Fibroblast of skin of abdomen (primary cell): ENCODE data around the gene ACADSB.

Experiments used
- DNase-seq: peaks from one replicate; pipeline ENCODE4 v3.0.0-alpha.2; 2013

Gene ACADSB

DNA sequence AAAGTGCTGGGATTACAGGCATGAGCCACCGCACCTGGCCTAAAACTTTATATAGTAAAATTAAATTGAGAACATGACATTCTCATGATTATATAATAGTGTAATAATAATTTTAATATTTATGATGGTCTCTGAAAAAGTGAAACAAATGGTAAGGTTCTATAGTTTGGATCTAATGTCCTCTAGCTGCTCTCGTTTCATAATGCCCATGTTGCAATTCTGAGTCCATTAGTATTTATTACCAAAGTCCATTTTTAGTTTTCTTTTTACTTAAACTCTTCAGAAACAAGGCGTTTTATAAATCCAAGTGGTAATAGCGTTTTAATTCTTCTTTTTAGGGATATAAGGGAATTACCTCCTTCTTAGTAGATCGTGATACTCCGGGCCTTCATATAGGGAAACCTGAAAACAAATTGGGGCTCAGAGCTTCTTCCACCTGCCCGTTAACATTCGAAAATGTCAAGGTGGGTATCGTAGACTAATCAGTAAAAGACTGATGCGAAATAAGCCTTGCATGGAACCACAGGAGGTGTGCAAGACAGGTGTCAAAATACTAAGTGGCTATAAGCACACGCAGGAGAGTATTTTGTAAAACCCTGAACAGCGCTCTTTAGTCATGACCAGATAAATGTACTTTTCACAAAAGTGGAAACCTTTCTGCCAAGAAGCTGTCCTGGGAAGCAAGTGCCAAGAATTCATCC lies 34.1 kb downstream of the ACADSB start:
- DNase-seq, result no peak

- peak; percentile 41 for DNase-seq
These were observed 34.7 kb downstream of the ACADSB start for GRCh38 chr10:123043409-123043925.

DNA sequence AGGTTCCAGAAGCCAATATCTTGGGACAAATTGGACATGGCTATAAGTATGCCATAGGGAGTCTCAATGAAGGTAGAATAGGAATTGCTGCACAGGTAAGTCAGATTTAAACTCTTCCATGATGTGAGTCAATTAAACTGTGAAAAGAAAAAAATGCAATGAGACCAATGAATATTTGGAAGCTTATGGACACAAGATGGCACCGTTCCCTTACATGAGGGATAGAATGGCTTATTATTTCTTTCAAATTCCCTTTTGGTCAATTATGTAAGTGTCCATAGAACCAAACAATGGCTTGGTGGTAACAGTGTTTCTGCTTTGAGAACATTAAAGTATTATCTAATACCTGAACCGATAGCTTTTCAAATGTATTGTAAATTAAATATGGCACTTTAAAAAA lies 35.6 kb downstream of the ACADSB start:
- DNase-seq, result no peak

GRCh38 chr10:123045961-123046731 lies 37.3 kb downstream of the ACADSB start:
- DNase-seq, result no peak

GRCh38 chr10:123057968-123058367 lies 49.2 kb downstream of the ACADSB start:
- DNase-seq, result no peak

GRCh38 chr10:123061865-123062264 lies 53.1 kb downstream of the ACADSB start:
- DNase-seq, result no peak

GRCh38 chr10:123062726-123063125 lies 53.9 kb downstream of the ACADSB start:
- DNase-seq, result no peak

GRCh38 chr10:123068087-123068853 lies 59.5 kb downstream of the ACADSB start:
- no peak for DNase-seq

- DNase-seq, result no peak
These were observed 60.6 kb downstream of the ACADSB start for GRCh38 chr10:123069246-123069986.

- DNase-seq, result no peak
These were observed 64.4 kb downstream of the ACADSB start for GRCh38 chr10:123073187-123073586.

DNA sequence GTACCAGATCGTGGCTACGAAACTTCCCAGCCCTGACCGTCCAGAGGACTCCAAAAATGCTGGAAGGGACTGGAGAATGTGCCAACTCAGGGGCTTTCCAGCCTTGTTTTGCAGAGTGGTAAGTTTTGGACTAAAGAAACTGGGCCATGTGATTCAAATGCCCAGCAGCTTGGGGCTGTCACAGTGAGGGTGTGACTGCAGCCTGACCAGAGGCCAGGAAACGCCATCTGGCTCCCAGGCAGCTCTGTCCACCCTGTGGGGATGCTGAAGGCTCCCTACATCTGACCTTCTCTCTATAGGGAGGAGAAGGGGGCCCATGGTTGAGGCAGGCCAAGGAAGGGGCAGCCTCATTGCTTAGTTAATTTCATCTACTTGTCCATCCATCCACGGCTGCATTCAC lies 65.4 kb downstream of the ACADSB start:
- no peak for DNase-seq

- DNase-seq, result no peak
These were observed 73.1 kb downstream of the ACADSB start for GRCh38 chr10:123081896-123082295.

DNA sequence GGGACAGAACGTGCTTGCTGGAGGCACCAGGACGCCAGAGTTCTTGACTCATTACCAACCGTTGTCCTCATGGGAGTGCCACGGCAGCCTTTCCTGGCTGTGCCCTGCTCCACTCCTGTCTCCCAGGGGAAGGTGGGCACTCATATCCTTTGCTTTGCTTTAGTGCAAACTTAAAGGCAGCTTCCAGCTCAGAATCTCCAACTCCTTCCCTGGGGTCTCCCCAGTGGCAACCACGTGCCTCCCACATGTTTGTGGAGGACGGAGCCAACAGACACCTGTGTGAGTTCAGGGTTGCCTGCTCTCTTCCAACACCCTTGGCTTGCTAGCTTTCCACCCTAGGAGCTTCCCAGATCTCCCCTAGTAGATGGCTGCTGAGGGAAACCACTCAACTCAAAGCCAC lies 75.0 kb downstream of the ACADSB start:
- no peak for DNase-seq

DNA sequence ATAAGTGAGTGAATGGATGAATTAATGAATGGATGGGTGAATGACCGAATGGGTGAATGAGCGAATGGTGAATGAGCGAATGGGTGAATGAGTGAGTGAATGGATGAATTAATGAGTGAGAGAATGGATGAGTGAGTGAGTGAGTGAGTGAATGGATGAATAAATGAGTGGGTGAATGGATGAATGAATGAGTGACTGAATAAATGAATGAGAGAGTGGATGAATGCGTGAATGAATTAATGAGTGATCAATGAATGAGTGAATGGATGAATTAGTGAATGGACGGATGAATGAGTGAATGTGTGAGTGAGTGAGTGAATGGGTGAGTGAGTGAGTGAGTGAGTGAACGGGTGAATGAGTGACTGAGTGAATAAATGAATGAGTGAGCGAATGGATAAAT lies 77.5 kb downstream of the ACADSB start:
- no peak for DNase-seq

DNA sequence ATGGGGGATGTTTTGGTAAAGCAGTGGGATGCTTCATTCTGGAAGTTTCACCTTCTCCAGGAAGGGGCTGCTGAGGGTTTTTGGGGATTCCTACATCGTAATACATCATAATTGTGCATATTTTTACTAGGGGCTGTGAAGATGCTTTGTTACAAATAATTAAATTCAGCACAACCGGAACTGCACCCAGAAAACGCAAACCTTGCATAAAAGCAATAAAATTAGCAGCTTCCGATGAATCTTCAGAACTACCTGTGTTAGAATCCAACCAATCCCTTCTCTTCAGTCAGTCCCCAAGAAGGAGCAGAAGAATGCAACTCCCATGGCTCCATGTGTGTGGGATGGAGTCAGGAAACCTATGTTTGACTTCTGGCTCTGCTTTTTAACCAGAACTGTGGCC lies 78.5 kb downstream of the ACADSB start:
- no peak for DNase-seq

GRCh38 chr10:123087786-123088185 lies 79.0 kb downstream of the ACADSB start:
- no peak for DNase-seq

GRCh38 chr10:123092635-123093414 lies 84.0 kb downstream of the ACADSB start:
- no peak for DNase-seq

DNA sequence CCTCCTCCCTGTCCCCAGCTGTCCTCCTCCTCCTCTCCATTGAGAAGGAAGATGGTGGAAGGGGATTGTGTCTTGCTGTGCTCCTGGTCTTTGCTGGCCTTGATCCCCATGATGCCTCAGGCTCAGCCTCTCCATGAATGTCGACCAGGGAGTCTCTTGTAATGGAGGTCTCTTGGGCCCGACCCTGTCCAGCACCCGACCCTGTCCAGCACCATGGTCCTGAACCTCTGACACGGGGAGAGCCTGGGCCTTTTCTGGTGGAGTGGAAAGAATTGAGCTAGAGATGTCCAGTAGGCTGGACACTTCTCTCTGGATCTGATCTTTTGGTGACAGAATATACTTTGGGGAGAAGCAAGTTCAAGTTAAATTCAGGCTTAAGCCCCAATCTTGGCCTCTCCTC lies 84.7 kb downstream of the ACADSB start:
- no peak for DNase-seq

GRCh38 chr10:123096452-123096851 lies 87.6 kb downstream of the ACADSB start:
- no peak for DNase-seq

- DNase-seq, result no peak
These were observed 88.2 kb downstream of the ACADSB start for GRCh38 chr10:123097039-123097438.

DNA sequence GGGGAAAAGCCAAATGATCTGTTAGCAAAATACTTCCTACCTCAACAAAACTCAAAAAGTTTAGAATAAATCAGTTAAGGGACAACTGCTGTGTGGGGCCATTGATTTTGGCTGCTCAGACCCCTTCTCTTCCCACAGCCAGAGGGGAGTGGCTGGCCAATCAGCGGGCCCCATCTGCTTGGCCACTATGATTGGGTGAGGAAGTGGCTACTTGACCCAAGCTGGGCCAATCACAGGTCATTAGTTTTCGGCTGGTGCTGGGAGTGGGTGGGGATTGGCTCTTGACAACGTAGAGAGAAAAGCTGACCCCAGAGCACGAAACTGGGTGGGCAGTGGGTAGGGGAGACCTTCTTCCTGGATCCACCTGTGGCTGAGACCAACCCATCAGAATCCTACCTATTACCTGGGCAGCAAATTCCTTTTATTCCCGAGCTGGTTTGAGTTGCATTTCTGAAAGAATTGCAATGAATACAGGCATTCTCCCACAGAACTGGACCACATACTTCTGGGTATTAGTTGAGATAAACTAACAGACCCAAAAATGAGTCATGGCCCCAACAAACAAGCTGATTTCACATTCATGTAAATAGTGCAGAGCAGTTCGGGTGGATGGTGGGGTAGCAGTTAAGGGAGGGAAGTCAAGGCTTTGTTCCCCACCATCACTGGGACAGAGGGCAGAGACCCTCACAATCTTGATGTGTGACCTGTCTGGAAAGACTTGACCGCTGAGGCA lies 91.4 kb downstream of the ACADSB start:
- DNase-seq, result no peak
